Panc1 (cell line): ENCODE data around the gene CYP27C1. TPM values are rescaled to one million over a fixed set of nuclear protein-coding genes. Genes with fewer than 3 reads are reported as not detected.
A peak's percentile ranks its signal among the peaks of the same experiment; 100 is the strongest.

Source experiments
- ATAC-seq: fragments of 200-7000 bp; cut with Tn5 transposase; 2 replicates; pipeline ENCODE4 v1.9.1; 2020; ENCODE audit warnings: mild to moderate bottlenecking, moderate library complexity
- BruUV-seq: library from RNA; stranded (reverse); fragments of 400-500 nt; replicated peaks from 2 replicates; lab custom pipeline; 2021; lab: Mats Ljungman, UMichigan
- CTCF ChIA-PET: fragments of 300-600 bp; sonication (Branson Sonifier 250); formaldehyde crosslinking; loops from one replicate; lab custom pipeline; 2022; ENCODE audit warnings: antibody characterized with exemption; lab: Charles Lee
- POLR2A ChIA-PET: fragments of 300-600 bp; sonication (Branson Sonifier 250); formaldehyde crosslinking; loops from one replicate; lab custom pipeline; 2022; ENCODE audit warnings: antibody characterized with exemption; lab: Charles Lee
- DNase-seq: peaks from one replicate; pipeline ENCODE4 v3.0.0-alpha.2; 2010; ENCODE audit warnings: low read depth, low spot score
- H3K27ac ChIP-seq: 2 replicates; pipeline ENCODE4 v1.5.1; 2011; ENCODE audit warnings: mild to moderate bottlenecking, low read length, inconsistent platforms
- H3K27me3 ChIP-seq: fragments of 200-500 bp; sonication (Bioruptor generic); 2 replicates; pipeline ENCODE4 v1.6.0; 2014; ENCODE audit warnings: low read length, inconsistent platforms; ENCODE audit not compliant: control insufficient read depth, insufficient read depth
- H3K36me3 ChIP-seq: fragments of 200-500 bp; sonication (Bioruptor generic); 2 replicates; pipeline ENCODE4 v1.5.1; 2014; ENCODE audit warnings: inconsistent platforms, mild to moderate bottlenecking, low read length, moderate library complexity; ENCODE audit not compliant: control insufficient read depth, insufficient read depth
- H3K4me1 ChIP-seq: 2 replicates; pipeline ENCODE4 v1.5.1; 2011; ENCODE audit warnings: inconsistent platforms, mild to moderate bottlenecking, low read length, moderate library complexity; ENCODE audit not compliant: control insufficient read depth, insufficient read depth
- H3K4me3 ChIP-seq, 2 experiments: 2 replicates each; pipeline ENCODE4 v1.5.1; 2011 to 2012; ENCODE audit warnings: low read depth in 2 of 2, low read length in 2 of 2, mild to moderate bottlenecking in 2 of 2, inconsistent platforms in 1 of 2, moderate library complexity in 1 of 2
- H3K9me3 ChIP-seq: fragments of 200-500 bp; sonication (Bioruptor generic); 2 replicates; pipeline ENCODE4 v1.5.1; 2014; ENCODE audit warnings: low read depth, mild to moderate bottlenecking, inconsistent platforms, low read length, moderate library complexity; ENCODE audit not compliant: control insufficient read depth, insufficient read depth
- POLR2AphosphoS5 ChIP-seq: IDR thresholded peaks from 2 replicates; pipeline ENCODE4 v1.6.1; 2012; ENCODE audit warnings: mild to moderate bottlenecking, low read depth, low read length, moderate library complexity
- REST ChIP-seq, 2 experiments: IDR thresholded peaks; 2 replicates each; pipeline ENCODE4 v1.6.1; 2011 to 2012; ENCODE audit warnings: low read depth in 2 of 2, control low read depth in 1 of 2, low read length in 1 of 2, mild to moderate bottlenecking in 1 of 2, moderate library complexity in 1 of 2; ENCODE audit not compliant: insufficient read depth in 1 of 2
- SIN3A ChIP-seq: IDR thresholded peaks from 2 replicates; pipeline ENCODE4 v1.6.1; 2012; ENCODE audit warnings: low read depth, mild to moderate bottlenecking, low read length, moderate library complexity, borderline replicate concordance; ENCODE audit not compliant: insufficient read depth
- TCF7L2 ChIP-seq: IDR thresholded peaks from 2 replicates; pipeline ENCODE4 v1.6.1; 2011; ENCODE audit warnings: mild to moderate bottlenecking, low read depth, low read length, inconsistent platforms
- in situ Hi-C: cut with HindIII; loops from 2 replicates; pipeline ENCODE4 v1.10.0; 2016; ENCODE audit warnings: low sequenced_read_pairs, low pct_unique_long_range_greater_than_20kb
- intact Hi-C: fragments of 100-400 bp; cut with micrococcal nuclease; formaldehyde crosslinking; loops from one replicate; pipeline ENCODE4 v1.10.0; 2022; ENCODE audit not compliant: unreplicated experiment
- total RNA-seq: library from RNA; stranded (reverse); gene quantifications from one replicate; pipeline ENCODE4 v1.2.1, GENCODE V29; 2021; ENCODE audit not compliant: unreplicated experiment
- TF ChIP-seq, protein P1 (sequence below): fragments of 450-650 bp; IDR thresholded peaks from 2 replicates; pipeline ENCODE4 v1.5.1; 2017; ENCODE audit warnings: mild to moderate bottlenecking

Gene CYP27C1
- total RNA-seq, 1 experiment from 2014 or later: 5.7 TPM

GRCh38 chr2:127220768-127221527, 849 bp upstream of the CYP27C1 start:
- H3K4me3 ChIP-seq: peak overlapping the region; percentile 61 to 74

More at GRCh38 chr2:127220768-127221527, 849 bp upstream of the CYP27C1 start:
- POLR2A ChIA-PET: no interaction called here
- Histone ChIP-seq H3K36me3 (no peaks in the 10 kb centered on the region), H3K4me1 (peaks cover 30% of the 10 kb centered on the region), H3K27me3 (no peaks in the 10 kb centered on the region), H3K27ac (peak overlapping the region; percentile 90), H3K9me3 (peaks cover 6% of the 10 kb centered on the region; the same call in 1 of the 2 replicates)
- DNase-seq (no peak), ATAC-seq (0 out of 2 replicates have a peak, but pooled peaks have one; percentile 1)
- BruUV-seq: TSS peak; percentile 79
- in situ Hi-C loops: no loop called here
- TF ChIP-seq, protein P1, sequence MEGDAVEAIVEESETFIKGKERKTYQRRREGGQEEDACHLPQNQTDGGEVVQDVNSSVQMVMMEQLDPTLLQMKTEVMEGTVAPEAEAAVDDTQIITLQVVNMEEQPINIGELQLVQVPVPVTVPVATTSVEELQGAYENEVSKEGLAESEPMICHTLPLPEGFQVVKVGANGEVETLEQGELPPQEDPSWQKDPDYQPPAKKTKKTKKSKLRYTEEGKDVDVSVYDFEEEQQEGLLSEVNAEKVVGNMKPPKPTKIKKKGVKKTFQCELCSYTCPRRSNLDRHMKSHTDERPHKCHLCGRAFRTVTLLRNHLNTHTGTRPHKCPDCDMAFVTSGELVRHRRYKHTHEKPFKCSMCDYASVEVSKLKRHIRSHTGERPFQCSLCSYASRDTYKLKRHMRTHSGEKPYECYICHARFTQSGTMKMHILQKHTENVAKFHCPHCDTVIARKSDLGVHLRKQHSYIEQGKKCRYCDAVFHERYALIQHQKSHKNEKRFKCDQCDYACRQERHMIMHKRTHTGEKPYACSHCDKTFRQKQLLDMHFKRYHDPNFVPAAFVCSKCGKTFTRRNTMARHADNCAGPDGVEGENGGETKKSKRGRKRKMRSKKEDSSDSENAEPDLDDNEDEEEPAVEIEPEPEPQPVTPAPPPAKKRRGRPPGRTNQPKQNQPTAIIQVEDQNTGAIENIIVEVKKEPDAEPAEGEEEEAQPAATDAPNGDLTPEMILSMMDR: no peak
- no peak for TF ChIP-seq TCF7L2
- no peak for TF ChIP-seq SIN3A
- TF ChIP-seq REST (IDR thresholded peaks at IDR 0.05; ENCODE audit: insufficient read depth in 1 of 2, low read depth in 2 of 2, low read length in 1 of 2): no peak
- no peak for TF ChIP-seq POLR2AphosphoS5
- CTCF ChIA-PET: interaction anchor here (0.7 kb wide), 1 partner anchor 93 kb away, joined by 3 read pairs; no protein-coding TSS in a partner anchor
- intact Hi-C loops: no loop called here
